Erythroblast (primary cell): ENCODE measurements around the gene ARMH3.

Experiments used
- GATA1 ChIP-seq: IDR thresholded peaks from 2 replicates; pipeline ENCODE4 v1.6.1; 2011; ENCODE audit warnings: low read depth, mild to moderate bottlenecking, control low read depth, low read length, moderate library complexity
- POLR2A ChIP-seq: IDR thresholded peaks from 2 replicates; pipeline ENCODE4 v1.6.1; 2011; ENCODE audit warnings: mild to moderate bottlenecking, low read length

DNA sequence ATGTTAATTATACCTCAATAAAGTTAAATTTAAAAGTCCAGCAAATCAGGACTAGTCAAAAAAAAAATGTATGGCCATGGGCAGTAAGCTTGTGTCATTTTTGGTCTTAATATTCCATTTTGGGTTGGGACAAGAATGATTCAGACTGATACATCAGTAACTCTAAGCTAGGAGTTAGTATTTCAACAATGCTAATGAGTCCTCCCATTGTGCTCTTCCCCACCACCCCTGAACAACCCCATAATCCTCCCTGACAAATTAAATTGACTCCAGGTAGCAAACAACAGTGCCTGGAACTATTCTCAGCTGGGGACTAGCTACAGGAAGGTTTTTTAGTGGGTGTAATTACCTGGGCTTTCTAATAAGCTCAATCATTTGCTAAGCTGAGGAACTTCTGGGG is 181.7 kb downstream of the ARMH3 start:
- no peak for TF ChIP-seq POLR2A
- TF ChIP-seq GATA1, result no peak
